Measurements from ENCODE around the gene SH3PXD2A.

SH3PXD2A gene

DNA sequence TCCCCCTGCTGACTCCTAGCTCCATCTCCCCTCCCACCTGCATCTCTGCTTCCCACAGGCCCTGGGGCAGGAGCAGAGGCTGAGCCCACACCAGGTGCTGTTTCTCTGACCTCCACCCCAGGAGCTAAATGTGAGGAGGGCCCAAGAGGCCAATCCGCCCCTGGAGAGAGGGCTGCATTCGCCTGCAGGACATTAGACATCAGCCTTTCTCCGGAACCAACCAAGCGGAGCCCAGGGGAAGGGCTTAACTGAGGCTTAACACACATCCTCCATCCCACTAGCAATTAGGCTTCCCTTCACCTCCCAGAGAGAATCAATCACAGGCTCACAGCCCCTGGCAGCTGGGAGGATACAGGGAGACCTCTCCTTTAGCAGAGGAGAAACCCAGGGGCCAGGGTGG, 50.5 kb downstream of the SH3PXD2A start:
- TF ChIP-seq POLR2AphosphoS5 (IDR thresholded peaks at IDR 0.05; ENCODE audit: low read depth, low read length) (no peak), TAF1 (IDR thresholded peaks at IDR 0.05; ENCODE audit: borderline replicate concordance, low read depth, low read length) (no peak), POLR2A (IDR thresholded peaks at IDR 0.05; ENCODE audit: low read depth, low read length) (no peak)
- FAIRE-seq (no peak), DNase-seq (ENCODE audit: insufficient read length) (no peak)

DNA sequence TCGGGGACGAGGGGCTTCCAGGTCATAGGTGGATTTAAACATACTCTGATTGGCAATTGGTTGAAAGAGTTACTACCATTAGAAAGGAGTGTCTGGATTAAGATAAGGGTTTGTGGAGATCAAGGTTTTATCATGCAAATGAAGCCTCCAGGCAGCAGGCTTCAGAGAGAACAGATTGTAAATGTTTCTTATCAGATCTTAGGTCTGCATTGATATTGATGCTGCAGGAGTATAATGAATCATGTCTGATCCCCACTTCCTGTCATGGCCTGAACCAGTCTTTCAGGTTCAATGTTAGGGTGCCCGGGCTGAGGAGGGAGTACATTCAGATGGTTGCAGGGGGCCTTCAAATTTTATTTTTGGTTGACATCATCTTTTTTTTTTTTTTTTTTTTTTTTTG, 51.4 kb downstream of the SH3PXD2A start:
- FAIRE-seq (no peak), DNase-seq (ENCODE audit: insufficient read length) (no peak)
- TF ChIP-seq TAF1 (IDR thresholded peaks at IDR 0.05; ENCODE audit: borderline replicate concordance, low read depth, low read length) (no peak), POLR2A (IDR thresholded peaks at IDR 0.05; ENCODE audit: low read depth, low read length) (no peak), POLR2AphosphoS5 (IDR thresholded peaks at IDR 0.05; ENCODE audit: low read depth, low read length) (no peak)

DNA sequence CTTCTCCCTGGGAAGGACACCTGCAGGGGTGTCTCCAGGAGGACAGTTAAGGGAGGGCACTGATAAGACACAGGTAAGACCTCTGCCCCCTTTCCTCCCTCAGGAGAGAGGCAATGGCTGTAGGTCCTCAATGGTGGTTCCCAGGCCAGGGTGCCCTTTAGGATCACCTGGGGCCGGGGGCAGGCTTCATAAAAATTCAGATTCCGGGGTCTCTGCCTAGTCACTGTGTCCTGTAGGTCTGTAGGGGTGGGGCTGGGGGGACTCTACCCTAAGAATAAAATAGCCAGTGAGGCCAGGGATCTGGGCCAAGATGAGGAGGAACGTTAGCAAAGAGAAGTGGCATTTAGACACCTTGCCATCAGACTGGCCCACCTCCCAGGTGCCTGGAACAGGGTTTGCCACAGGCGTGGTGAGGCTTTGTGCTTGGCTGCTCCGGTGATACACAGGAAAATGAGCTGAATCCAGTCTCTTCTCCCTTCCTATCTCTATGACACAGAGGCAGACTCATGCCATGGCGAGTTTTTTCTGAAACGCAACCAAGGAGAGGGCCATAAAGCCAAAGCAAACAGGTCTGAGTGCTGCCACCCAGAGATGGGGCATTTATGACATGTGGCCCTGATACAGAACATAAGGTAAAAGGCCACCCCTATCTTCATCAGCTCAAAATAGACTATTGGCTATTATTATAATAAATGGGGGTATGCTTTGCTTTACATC, 52.6 kb downstream of the SH3PXD2A start:
- TF ChIP-seq TAF1 (IDR thresholded peaks at IDR 0.05; ENCODE audit: borderline replicate concordance, low read depth, low read length) (no peak), POLR2A (IDR thresholded peaks at IDR 0.05; ENCODE audit: low read depth, low read length) (no peak), POLR2AphosphoS5 (IDR thresholded peaks at IDR 0.05; ENCODE audit: low read depth, low read length) (no peak)
- no peak for DNase-seq (ENCODE audit: insufficient read length)
- no peak for FAIRE-seq

DNA sequence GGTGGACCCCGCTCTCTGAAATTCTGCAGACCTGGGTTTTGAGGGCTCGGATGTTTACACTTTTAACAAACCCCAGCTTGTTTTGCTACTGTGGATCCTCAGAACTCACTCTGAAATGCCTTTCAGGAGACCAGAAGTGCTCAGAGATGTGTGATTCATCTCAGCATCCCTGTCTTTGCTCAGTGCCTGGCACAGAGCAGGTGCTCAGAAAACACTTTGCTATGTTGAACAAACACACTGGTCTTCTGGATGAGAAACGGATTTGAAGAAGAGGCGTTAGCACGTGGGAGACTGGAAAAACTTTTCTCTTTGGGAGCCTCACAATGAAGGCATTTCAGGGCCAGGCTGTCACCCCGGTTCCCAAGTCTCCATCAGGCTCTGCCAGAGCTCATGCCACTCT, 53.3 kb downstream of the SH3PXD2A start:
- TF ChIP-seq POLR2AphosphoS5 (IDR thresholded peaks at IDR 0.05; ENCODE audit: low read depth, low read length), result no peak
- TF ChIP-seq TAF1 (IDR thresholded peaks at IDR 0.05; ENCODE audit: borderline replicate concordance, low read depth, low read length), result no peak
- TF ChIP-seq POLR2A (IDR thresholded peaks at IDR 0.05; ENCODE audit: low read depth, low read length), result no peak
- no peak for FAIRE-seq

DNA sequence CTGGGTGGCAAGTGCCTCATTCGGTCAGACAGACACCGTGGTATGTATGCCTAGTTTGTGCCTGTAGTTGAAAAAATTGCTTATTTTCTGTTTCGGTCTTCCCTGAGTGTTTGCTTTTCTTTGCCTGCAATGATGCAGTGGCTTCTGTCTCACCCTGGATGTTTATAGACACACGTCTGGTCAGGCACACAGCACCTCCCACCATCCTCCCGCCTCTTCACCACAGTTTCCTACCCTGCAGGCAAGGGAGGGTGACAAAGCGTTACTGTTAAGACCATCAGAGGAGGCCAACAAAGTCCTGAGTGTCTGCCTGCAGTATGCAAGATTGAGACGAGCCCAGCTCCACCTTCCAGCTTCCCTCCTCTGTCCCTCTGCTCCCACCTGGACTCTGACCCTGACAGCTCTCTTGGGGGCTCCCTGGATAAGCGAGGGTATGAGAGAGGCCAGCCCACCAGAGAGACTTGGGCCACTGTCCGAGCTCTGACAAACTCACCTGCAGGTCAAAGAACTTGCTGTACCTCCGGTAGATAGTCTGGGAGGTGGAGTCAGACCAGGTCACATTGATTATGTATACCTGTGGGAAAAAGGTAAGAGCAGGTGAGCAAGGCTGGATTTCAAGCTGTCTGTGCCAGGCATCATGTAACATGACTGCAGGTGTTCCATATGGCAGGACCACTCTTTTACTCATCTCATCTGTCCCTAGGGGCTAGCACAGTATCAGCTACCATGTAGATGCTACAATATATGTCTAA, 54.4 kb downstream of the SH3PXD2A start:
- DNase-seq (ENCODE audit: insufficient read length), result no peak
- FAIRE-seq, result peak; percentile 86
- no peak for TF ChIP-seq TAF1 (IDR thresholded peaks at IDR 0.05; ENCODE audit: borderline replicate concordance, low read depth, low read length)
- TF ChIP-seq POLR2A (IDR thresholded peaks at IDR 0.05; ENCODE audit: low read depth, low read length), result no peak
- TF ChIP-seq POLR2AphosphoS5 (IDR thresholded peaks at IDR 0.05; ENCODE audit: low read depth, low read length), result no peak

More for the DNA sequence above, 53.3 kb downstream of the SH3PXD2A start:
- DNase-seq (ENCODE audit: insufficient read length), result no peak

DNA sequence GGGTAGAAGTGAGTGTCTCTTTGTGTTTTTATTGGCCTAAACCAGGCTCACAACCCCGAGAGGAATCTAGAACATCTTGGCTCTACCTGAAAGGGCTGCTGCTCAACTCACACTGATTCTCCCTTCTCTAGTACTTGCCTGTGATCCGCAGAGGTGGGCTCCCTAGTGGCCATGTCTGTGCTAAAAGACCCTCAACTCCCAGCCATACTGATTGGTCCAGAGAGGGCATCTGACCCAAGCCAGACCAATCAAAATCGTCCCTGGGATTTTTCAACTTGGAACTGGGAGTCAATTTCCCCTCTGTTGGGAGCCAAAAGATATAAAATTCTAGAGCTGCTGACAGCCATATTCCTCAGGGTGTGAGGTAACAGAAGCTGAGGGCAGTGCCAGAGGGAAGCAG, 55.3 kb downstream of the SH3PXD2A start:
- DNase-seq (ENCODE audit: insufficient read length) (no peak), FAIRE-seq (no peak)
- TF ChIP-seq POLR2A (IDR thresholded peaks at IDR 0.05; ENCODE audit: low read depth, low read length), result no peak
- TF ChIP-seq POLR2AphosphoS5 (IDR thresholded peaks at IDR 0.05; ENCODE audit: low read depth, low read length), result no peak
- TF ChIP-seq TAF1 (IDR thresholded peaks at IDR 0.05; ENCODE audit: borderline replicate concordance, low read depth, low read length), result no peak

DNA sequence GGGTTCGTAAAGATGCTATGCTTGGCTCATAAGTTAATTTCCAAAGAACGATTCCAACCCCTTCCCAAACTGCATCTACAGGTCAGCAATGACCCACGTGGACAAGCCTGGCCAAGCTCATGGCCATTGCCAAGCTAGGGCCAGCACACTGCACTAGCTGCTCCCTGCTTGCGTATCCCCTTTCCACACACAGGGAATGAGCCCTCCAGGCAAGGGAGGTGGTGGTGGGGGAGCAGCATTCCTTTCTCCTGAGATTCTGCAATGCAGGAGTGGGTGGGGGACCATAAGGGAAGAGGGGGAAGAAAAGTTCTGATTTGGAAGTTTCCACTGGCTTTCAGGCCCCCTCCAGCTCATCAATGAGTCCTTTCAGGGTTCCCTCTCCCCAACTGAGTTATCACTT, 56.0 kb downstream of the SH3PXD2A start:
- no peak for DNase-seq (ENCODE audit: insufficient read length)
- FAIRE-seq, result no peak
- no peak for TF ChIP-seq TAF1 (IDR thresholded peaks at IDR 0.05; ENCODE audit: borderline replicate concordance, low read depth, low read length)
- TF ChIP-seq POLR2AphosphoS5 (IDR thresholded peaks at IDR 0.05; ENCODE audit: low read depth, low read length), result no peak
- no peak for TF ChIP-seq POLR2A (IDR thresholded peaks at IDR 0.05; ENCODE audit: low read depth, low read length)

DNA sequence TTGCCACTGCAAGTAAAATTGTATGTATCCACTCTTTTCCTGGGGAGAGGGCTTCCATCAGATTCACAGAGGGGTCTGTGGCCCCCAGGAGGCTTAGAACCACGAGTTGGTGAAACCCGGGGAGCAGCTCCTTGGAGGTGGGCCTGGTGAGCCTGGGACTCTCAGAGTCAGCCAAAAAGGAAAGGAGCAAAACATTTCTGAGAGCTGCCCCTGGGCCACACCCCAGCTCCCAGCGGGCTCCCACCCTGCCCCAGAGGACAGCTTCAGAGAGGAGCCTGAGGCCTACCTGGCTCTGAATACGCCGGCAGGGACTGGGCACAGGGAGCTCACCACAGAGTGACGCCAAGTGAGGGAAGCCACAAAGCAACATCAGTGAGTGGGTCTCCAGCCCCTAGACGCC, 56.9 kb downstream of the SH3PXD2A start:
- TF ChIP-seq POLR2A (IDR thresholded peaks at IDR 0.05; ENCODE audit: low read depth, low read length), result no peak
- no peak for TF ChIP-seq POLR2AphosphoS5 (IDR thresholded peaks at IDR 0.05; ENCODE audit: low read depth, low read length)
- TF ChIP-seq TAF1 (IDR thresholded peaks at IDR 0.05; ENCODE audit: borderline replicate concordance, low read depth, low read length), result no peak
- FAIRE-seq, result no peak

DNA sequence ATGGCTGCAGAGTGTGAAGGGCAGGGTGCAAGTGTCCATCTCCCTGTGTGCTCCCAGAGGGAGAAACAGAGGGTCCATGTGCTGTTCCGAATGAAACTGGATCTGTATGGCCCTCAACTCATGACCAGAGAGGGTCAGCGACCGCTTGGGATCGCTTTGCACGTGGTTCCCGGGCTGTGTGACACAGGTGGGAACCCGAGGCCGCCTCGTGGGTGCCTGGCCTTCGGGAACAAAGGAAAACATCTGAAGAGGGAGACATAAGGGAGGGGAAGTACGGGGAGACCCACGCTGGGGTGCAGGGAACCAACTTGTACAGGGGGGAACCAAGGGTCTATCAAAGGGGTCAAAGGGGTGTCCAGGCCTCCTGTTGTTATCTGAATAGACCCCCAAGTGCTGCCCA, 57.5 kb downstream of the SH3PXD2A start:
- DNase-seq (ENCODE audit: insufficient read length) (no peak), FAIRE-seq (no peak)
- TF ChIP-seq POLR2AphosphoS5 (IDR thresholded peaks at IDR 0.05; ENCODE audit: low read depth, low read length), result no peak
- no peak for TF ChIP-seq TAF1 (IDR thresholded peaks at IDR 0.05; ENCODE audit: borderline replicate concordance, low read depth, low read length)
- TF ChIP-seq POLR2A (IDR thresholded peaks at IDR 0.05; ENCODE audit: low read depth, low read length), result no peak

More for the DNA sequence above, 56.9 kb downstream of the SH3PXD2A start:
- no peak for DNase-seq (ENCODE audit: insufficient read length)

DNA sequence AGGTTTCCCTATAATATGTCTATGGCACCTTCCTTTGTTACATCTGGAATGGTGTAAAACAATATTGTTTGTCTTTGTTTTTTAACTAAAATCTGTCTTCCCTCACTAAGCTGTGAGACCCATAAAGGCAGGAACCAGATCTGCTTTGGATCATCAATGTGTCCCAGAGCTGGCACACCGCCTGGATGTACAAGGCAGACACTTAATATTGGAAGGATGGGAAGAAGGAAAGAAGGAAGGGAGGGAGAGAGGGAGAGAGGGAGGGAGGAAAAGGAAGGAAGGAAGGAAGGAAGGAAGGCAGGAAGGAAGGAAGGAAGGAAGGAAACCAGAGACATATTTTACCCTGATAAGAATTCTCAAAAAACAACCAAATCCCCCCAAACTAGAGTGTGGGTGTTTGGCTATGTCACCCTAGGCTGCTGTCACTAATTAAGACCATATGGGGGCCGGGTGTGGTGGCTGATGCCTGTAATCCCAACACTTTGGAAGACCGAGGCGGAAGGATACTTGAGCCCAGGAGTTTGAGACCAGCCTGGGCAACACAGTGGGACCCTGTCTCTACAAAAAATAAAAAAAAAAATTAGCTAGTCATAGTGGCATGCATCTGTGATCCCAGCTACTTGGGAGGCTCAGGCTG, 59.6 kb downstream of the SH3PXD2A start:
- TF ChIP-seq POLR2AphosphoS5 (IDR thresholded peaks at IDR 0.05; ENCODE audit: low read depth, low read length) (no peak), POLR2A (IDR thresholded peaks at IDR 0.05; ENCODE audit: low read depth, low read length) (no peak), TAF1 (IDR thresholded peaks at IDR 0.05; ENCODE audit: borderline replicate concordance, low read depth, low read length) (no peak)
- no peak for DNase-seq (ENCODE audit: insufficient read length)
- FAIRE-seq, result no peak

DNA sequence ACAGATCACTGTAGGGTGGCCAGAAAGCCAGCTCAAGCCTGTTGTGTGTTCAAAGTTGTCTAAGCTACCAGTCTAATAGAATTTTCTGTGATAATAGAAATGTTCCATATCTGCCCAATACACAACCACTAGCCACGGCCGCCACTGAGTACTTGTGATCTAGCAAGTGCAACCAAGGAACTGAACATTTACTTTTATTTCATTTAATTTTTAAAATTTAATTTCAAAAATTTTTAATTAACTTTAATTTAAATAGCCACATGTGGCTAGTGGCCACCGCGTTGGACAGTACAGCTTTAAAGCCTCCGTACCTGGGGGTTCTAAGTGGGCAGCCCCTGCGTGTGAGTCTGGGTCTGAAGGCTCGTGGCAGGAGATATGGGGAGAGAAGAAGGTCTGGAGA, 60.4 kb downstream of the SH3PXD2A start:
- DNase-seq (ENCODE audit: insufficient read length) (no peak), FAIRE-seq (no peak)
- TF ChIP-seq POLR2A (IDR thresholded peaks at IDR 0.05; ENCODE audit: low read depth, low read length) (no peak), POLR2AphosphoS5 (IDR thresholded peaks at IDR 0.05; ENCODE audit: low read depth, low read length) (no peak), TAF1 (IDR thresholded peaks at IDR 0.05; ENCODE audit: borderline replicate concordance, low read depth, low read length) (no peak)
